ENCODE measurements around the gene APOBEC3B. TPM values are rescaled to one million over a fixed set of nuclear protein-coding genes. Genes with fewer than 3 reads are reported as not detected.
"Not testable (repeated sequence)": the region's sequence is repeated elsewhere in the genome, so short reads cannot be mapped to it uniquely, and the experiment has no call there.

APOBEC3B gene
- total RNA-seq, 2 experiments from 2014 or later, result 1.7 to 31.9 TPM

- H3K4me3 ChIP-seq (ENCODE audit: low read depth, low read length, poor library complexity, severe bottlenecking); H3K79me2 ChIP-seq (ENCODE audit: insufficient read depth, low read depth, low read length); CTCF ChIA-PET (ENCODE audit: unreplicated experiment); H3K4me2 ChIP-seq (ENCODE audit: low read length); H2AFZ ChIP-seq (ENCODE audit: low read length); H3K9me2 ChIP-seq (ENCODE audit: insufficient read depth, low read length); H3K27ac ChIP-seq (ENCODE audit: low read depth, low read length, poor library complexity, severe bottlenecking); H4K20me1 ChIP-seq (ENCODE audit: insufficient read depth, low read length); H3K36me3 ChIP-seq (ENCODE audit: insufficient read depth, low read length); DNase-seq (ENCODE audit: low spot score); intact Hi-C loops (cut with micrococcal nuclease; ENCODE audit: unreplicated experiment); BruUV-seq (replicated peaks): not testable (repeated sequence)
- Histone ChIP-seq H3K4me1 (ENCODE audit: insufficient read depth, low read length, poor library complexity, severe bottlenecking) (peaks cover 26% of the 10 kb centered on the region), H3K9me3 (ENCODE audit: low read length) (peaks cover 16% of the 10 kb centered on the region; the same call in 1 of the 2 replicates)
- POLR2A ChIA-PET, result interaction anchor here (0.7 to 1.3 kb wide), 2 partner anchors 23 to 56 kb away, joined by 3 read pairs; no protein-coding TSS in a partner anchor
Observed at GRCh38 chr22:38980587-38980986, 1.6 kb upstream of the APOBEC3B start.

GRCh38 chr22:38981005-38981991 lies 849 bp upstream of the APOBEC3B start:
- Histone ChIP-seq H3K4me3 (ENCODE audit: low read depth, low read length, poor library complexity, severe bottlenecking) (no peak overlapping the region), H3K27ac (ENCODE audit: low read depth, low read length, poor library complexity, severe bottlenecking) (no peak overlapping the region), H3K36me3 (ENCODE audit: insufficient read depth, low read length) (no peaks in the 10 kb centered on the region; the same call in 1 of the 2 replicates), H3K9me2 (ENCODE audit: insufficient read depth, low read length) (no peaks in the 10 kb centered on the region), H3K9me3 (ENCODE audit: low read length) (peaks cover 16% of the 10 kb centered on the region; the same call in 1 of the 2 replicates), H3K4me1 (ENCODE audit: insufficient read depth, low read length, poor library complexity, severe bottlenecking) (peaks cover 33% of the 10 kb centered on the region), H3K79me2 (ENCODE audit: insufficient read depth, low read depth, low read length) (no peaks in the 10 kb centered on the region), H4K20me1 (ENCODE audit: insufficient read depth, low read length) (no peaks in the 10 kb centered on the region), H3K4me2 (ENCODE audit: low read length) (no peak overlapping the region), H2AFZ (ENCODE audit: low read length) (peak overlapping the region; percentile 49; the same call in 1 of the 2 replicates)
- ChIA-PET CTCF (ENCODE audit: unreplicated experiment) (no interaction called here), POLR2A (interaction anchor here (0.7 to 1.3 kb wide), 2 partner anchors 22 to 55 kb away, joined by 3 read pairs; no protein-coding TSS in a partner anchor)
- no TSS peak for BruUV-seq (replicated peaks)
- intact Hi-C loops (cut with micrococcal nuclease; ENCODE audit: unreplicated experiment), result no loop called here
- peak; percentile 26 for DNase-seq (ENCODE audit: low spot score)
- TF ChIP-seq CTCF (conservative IDR thresholded peaks at IDR 0.05; ENCODE audit: low read length) (peak; percentile 68), EZH2phosphoT487 (IDR thresholded peaks at IDR 0.05; ENCODE audit: borderline replicate concordance, low read depth, low read length) (no peak)

GRCh38 chr22:38984224-38984623 lies 2.1 kb downstream of the APOBEC3B start:
- TSS peak; percentile 64 for BruUV-seq (replicated peaks)
- Histone ChIP-seq H3K36me3 (ENCODE audit: insufficient read depth, low read length) (no peaks in the 10 kb centered on the region; the same call in 1 of the 2 replicates), H4K20me1 (ENCODE audit: insufficient read depth, low read length) (no peaks in the 10 kb centered on the region), H3K4me2 (ENCODE audit: low read length) (no peak overlapping the region), H3K9me2 (ENCODE audit: insufficient read depth, low read length) (no peaks in the 10 kb centered on the region), H3K4me3 (ENCODE audit: low read depth, low read length, poor library complexity, severe bottlenecking) (no peak overlapping the region), H3K79me2 (ENCODE audit: insufficient read depth, low read depth, low read length) (no peaks in the 10 kb centered on the region), H2AFZ (ENCODE audit: low read length) (no peak overlapping the region), H3K4me1 (ENCODE audit: insufficient read depth, low read length, poor library complexity, severe bottlenecking) (peaks cover 33% of the 10 kb centered on the region), H3K27ac (ENCODE audit: low read depth, low read length, poor library complexity, severe bottlenecking) (peak overlapping the region; percentile 45), H3K9me3 (ENCODE audit: low read length) (peaks cover 16% of the 10 kb centered on the region; the same call in 1 of the 2 replicates)
- intact Hi-C loops (cut with micrococcal nuclease; ENCODE audit: unreplicated experiment), result no loop called here
- no peak for TF ChIP-seq CTCF (conservative IDR thresholded peaks at IDR 0.05; ENCODE audit: low read length)
- TF ChIP-seq EZH2phosphoT487 (IDR thresholded peaks at IDR 0.05; ENCODE audit: borderline replicate concordance, low read depth, low read length), result no peak
- ChIA-PET POLR2A (interaction anchor here (0.7 to 1.1 kb wide), 3 partner anchors 13 to 494 kb away, joined by 3 to 4 read pairs (median 3); no protein-coding TSS in a partner anchor), CTCF (ENCODE audit: unreplicated experiment) (no interaction called here)
- peak; percentile 50 for DNase-seq (ENCODE audit: low spot score)

GRCh38 chr22:38984784-38985757 lies 2.9 kb downstream of the APOBEC3B start:
- Histone ChIP-seq H3K9me3 (ENCODE audit: low read length) (peaks cover 16% of the 10 kb centered on the region; the same call in 1 of the 2 replicates), H3K4me3 (ENCODE audit: low read depth, low read length, poor library complexity, severe bottlenecking) (peak overlapping the region; percentile 28), H3K4me2 (ENCODE audit: low read length) (peak overlapping the region; percentile 43), H3K27ac (ENCODE audit: low read depth, low read length, poor library complexity, severe bottlenecking) (peak overlapping the region; percentile 45), H3K4me1 (ENCODE audit: insufficient read depth, low read length, poor library complexity, severe bottlenecking) (peaks cover 37% of the 10 kb centered on the region)
- BruUV-seq (replicated peaks); H3K79me2 ChIP-seq (ENCODE audit: insufficient read depth, low read depth, low read length); H4K20me1 ChIP-seq (ENCODE audit: insufficient read depth, low read length); H3K9me2 ChIP-seq (ENCODE audit: insufficient read depth, low read length); H3K36me3 ChIP-seq (ENCODE audit: insufficient read depth, low read length); CTCF ChIA-PET (ENCODE audit: unreplicated experiment); H2AFZ ChIP-seq (ENCODE audit: low read length): not testable (repeated sequence)
- intact Hi-C loops (cut with micrococcal nuclease; ENCODE audit: unreplicated experiment), result loop anchor here (1.0 kb wide), 1 partner anchor 18 kb away; no protein-coding TSS in a partner anchor
- peak; percentile 62 for DNase-seq (ENCODE audit: low spot score)
- POLR2A ChIA-PET, result interaction anchor here (0.7 to 1.1 kb wide), 2 partner anchors 14 to 494 kb away, joined by 3 to 4 read pairs; no protein-coding TSS in a partner anchor

Measured in OCI-LY7 (cell line).